ENCODE measurements around the gene KRT28.

- no peak for TF ChIP-seq CTCF (IDR thresholded peaks at IDR 0.05)
- TF ChIP-seq POLR2A (IDR thresholded peaks at IDR 0.05), result no peak
Observed at GRCh38 chr17:40800381-40800780, 622 bp upstream of the KRT28 start.

All from adrenal gland (tissue), 5 donors.